Left ventricle myocardium superior (tissue), 1 donor: ENCODE data around the gene CYP17A1. TPM values are rescaled to one million over a fixed set of nuclear protein-coding genes. Genes with fewer than 3 reads are reported as not detected.
A peak's percentile ranks its signal among the peaks of the same experiment; 100 is the strongest.
"Not testable (repeated sequence)": the region's sequence is repeated elsewhere in the genome, so short reads cannot be mapped to it uniquely, and the experiment has no call there.

Source experiments
- ATAC-seq: fragments of 200-7000 bp; cut with Tn5 transposase; one replicate; pipeline ENCODE4 v1.9.1; 2020; ENCODE audit warnings: mild to moderate bottlenecking, moderate library complexity
- DNase-seq: peaks from one replicate; pipeline ENCODE4 v3.0.0-alpha.2; 2020
- intact Hi-C: fragments of 100-400 bp; cut with micrococcal nuclease; formaldehyde crosslinking; loops from one replicate; pipeline ENCODE4 v1.11.0; 2022
- total RNA-seq: library from RNA; stranded (reverse); fragmentation: NEBNext Ultra II Directional; extraction: Animal tissue kit (Norgen Biotek cat#: 25700); gene quantifications from one replicate; pipeline ENCODE4 v1.2.1, GENCODE V29; 2021
- donor health status: DM: no; HTN: yes; CAD: no; lungs with severe emphysema.

Gene CYP17A1
- total RNA-seq, 1 donor from 2014 or later = not detected

GRCh38 chr10:102841827-102842345 lies 4.7 kb upstream of the CYP17A1 start:
- ATAC-seq (no peak), DNase-seq (no peak)
- intact Hi-C loops = loop anchor here (5.0 kb wide), 1 partner anchor 60 kb away; no protein-coding TSS in a partner anchor

DNA sequence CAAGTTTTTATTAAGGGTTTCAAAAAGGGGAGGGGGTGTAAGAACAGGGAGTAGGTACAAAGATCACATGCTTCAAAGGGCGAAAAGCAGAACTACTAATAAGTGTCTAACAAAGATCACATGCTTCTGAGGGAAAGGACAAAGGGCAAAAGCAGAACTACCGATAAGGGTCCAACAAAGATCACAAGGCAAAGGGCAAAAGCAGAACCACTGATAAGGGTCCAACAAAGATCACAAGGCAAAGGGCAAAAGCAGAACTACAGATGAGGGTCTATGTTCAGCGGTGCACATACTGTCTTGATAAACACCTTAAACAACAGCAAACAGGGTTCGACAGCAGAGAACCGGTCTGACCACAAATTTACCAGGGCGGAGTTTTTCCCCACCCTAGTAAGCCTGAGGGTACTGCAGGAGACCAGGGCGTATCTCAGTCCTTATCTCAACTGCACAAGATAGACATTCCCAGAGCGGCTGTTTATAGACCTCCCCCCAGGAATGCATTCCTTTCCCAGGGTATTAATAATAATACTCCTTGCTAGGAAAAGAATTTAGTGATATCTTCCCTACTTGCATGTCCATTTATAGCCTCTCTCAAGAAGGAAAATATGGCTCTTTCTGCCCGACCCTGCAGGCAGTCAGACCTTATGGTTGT lies 1.2 kb upstream of the CYP17A1 start:
- intact Hi-C loops, ATAC-seq, DNase-seq: not testable (repeated sequence)

- ATAC-seq = peak; percentile 96
- intact Hi-C loops = no loop called here
- DNase-seq = peak; percentile 73
These were observed 2.2 kb downstream of the CYP17A1 start for GRCh38 chr10:102835007-102835482.

DNA sequence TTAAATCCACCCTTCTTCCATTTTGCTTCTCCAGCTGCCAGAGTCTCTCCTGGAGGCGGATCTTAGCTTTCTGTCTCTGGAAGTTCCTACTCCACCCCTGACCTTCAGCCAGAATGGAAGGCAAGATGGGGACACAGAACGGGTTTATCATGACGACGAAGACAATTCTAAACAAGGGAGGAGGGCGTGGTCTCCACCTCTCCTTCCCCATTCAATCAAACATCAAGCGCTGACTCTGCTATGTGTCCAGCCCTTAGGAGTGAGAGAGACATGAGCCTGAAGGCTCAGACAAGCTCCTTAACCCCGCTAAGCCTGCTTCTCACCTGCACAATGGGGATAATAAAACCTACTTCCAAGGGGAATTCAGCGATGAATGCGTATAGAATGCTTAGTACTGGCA lies 3.1 kb downstream of the CYP17A1 start:
- DNase-seq (no peak), ATAC-seq (peak; percentile 11)
- intact Hi-C loops = no loop called here

- ATAC-seq = no peak
- no peak for DNase-seq
- intact Hi-C loops = no loop called here
These were observed 4.2 kb downstream of the CYP17A1 start for GRCh38 chr10:102832987-102833386.

- DNase-seq (no peak), ATAC-seq (no peak)
- intact Hi-C loops = no loop called here
These were observed 5.0 kb downstream of the CYP17A1 start for GRCh38 chr10:102832248-102832647.

GRCh38 chr10:102831322-102832071 lies 5.7 kb downstream of the CYP17A1 start:
- ATAC-seq = no peak
- DNase-seq = no peak
- intact Hi-C loops = no loop called here

DNA sequence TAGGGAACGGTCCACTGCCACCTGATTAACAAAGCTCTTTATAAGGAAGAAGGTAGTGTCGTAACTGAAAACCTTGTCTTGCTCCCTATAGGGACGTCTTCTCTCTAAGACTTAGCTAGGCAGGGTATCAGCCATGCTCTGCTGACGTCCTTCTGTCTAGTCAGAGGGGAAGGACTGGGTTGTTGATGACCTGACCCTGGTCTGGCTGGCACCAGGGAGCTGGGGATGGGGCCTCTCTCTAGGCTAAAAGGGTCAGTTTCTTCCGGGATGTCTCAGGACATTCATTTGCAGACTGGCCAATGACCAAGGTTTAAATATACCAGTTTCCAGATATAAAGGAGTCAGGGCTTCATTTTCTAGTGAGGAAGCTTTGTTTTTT lies 9.6 kb downstream of the CYP17A1 start:
- ATAC-seq (no peak), DNase-seq (no peak)
- intact Hi-C loops = no loop called here

DNA sequence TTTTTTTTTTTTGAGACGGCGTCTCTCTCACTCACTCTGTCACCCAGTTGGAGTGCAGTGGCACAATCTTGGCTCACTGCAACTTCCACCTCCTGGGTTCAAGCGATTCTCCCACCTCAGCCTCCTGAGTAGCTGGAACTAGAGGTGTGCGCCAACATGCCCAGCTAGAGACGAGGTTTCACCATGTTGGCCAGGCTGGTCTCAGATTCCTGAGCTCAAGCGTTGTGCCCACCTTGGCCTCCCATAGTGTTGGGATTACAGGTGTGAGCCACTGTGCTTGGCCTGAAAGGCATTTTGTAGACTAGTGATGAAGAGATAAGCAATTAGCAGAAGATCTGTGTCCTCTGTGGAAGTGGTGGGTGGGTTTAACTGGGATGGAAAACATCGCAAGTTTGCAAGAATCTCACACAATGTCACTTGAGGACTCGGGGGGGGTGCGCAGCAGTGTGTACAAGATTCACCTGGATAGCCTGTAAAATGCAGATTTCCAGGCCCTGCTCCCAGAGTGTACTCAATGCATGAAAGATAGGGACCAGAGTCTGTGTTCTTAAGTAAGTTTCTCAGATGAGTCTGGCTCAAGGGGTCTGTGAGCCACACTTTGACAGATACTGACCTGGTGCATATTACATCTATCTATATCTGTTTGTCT lies 10.9 kb downstream of the CYP17A1 start:
- ATAC-seq (no peak), DNase-seq (no peak)
- intact Hi-C loops = no loop called here

DNA sequence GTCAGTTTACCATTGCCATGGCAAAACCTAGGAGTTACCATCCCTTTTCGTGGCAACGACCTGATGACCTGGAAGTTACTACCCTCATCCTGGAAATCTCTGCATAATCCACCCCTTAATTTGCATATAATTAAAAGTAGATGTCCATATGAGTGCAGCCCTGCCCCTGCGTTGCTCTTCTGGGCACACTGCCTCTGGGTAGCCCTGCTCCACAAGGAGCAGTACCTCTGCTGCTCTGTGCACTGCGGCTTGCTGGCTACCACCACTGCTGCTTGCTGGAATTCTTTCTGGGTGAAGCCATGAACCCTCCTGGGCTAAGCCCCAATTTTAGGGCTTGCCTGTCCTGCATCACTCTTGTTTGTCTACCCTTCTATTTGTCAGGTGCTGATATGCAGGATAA lies 12.5 kb downstream of the CYP17A1 start:
- intact Hi-C loops = no loop called here
- ATAC-seq (no peak), DNase-seq (no peak)

- no peak for DNase-seq
These were observed 15.0 kb downstream of the CYP17A1 start for GRCh38 chr10:102822222-102822621.

DNA sequence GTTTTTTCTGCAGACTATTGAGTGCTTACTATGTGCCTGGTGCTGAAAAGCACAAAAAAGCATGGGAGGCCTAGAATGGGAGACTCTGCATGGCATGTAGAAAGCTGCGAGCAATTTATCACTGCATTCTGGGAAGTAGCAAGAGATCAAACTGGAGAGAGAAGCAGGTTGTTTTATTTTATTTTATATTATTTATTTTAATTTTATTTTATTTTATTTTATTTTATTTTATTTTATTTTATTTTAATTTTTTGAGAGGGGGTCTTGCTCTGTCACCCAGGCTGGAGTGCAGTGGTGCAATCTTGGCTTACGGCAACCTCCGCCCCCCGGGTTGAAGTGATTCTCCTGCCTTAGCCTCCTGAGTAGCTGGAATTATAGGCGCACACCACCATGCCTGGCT lies 17.2 kb downstream of the CYP17A1 start:
- DNase-seq, ATAC-seq, intact Hi-C loops: not testable (repeated sequence)

More at GRCh38 chr10:102822222-102822621, 15.0 kb downstream of the CYP17A1 start:
- no peak for ATAC-seq
- intact Hi-C loops = no loop called here

DNA sequence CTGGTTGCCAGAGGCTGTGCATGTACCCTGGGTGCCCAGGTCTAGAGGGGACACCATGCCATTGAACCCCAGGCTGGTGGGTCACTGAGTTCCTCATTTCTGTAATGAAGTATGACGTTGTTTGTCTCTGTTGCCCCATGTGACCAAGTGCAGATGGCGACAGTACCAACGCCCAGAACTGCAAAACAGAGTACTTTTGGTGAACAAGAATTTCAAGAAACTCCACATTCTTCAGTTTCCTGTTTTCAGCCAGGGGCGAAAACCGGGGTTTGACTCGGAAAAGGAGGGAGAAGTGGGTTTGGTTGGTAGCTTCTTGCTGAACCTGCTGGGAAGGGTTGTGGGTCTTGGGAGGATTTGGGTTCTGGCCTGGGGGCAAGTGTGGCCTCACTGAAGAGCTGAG lies 18.2 kb downstream of the CYP17A1 start:
- DNase-seq (no peak), ATAC-seq (no peak)
- intact Hi-C loops = no loop called here

GRCh38 chr10:102817175-102817574 lies 20.0 kb downstream of the CYP17A1 start:
- DNase-seq (no peak), ATAC-seq (no peak)
- intact Hi-C loops = no loop called here

DNA sequence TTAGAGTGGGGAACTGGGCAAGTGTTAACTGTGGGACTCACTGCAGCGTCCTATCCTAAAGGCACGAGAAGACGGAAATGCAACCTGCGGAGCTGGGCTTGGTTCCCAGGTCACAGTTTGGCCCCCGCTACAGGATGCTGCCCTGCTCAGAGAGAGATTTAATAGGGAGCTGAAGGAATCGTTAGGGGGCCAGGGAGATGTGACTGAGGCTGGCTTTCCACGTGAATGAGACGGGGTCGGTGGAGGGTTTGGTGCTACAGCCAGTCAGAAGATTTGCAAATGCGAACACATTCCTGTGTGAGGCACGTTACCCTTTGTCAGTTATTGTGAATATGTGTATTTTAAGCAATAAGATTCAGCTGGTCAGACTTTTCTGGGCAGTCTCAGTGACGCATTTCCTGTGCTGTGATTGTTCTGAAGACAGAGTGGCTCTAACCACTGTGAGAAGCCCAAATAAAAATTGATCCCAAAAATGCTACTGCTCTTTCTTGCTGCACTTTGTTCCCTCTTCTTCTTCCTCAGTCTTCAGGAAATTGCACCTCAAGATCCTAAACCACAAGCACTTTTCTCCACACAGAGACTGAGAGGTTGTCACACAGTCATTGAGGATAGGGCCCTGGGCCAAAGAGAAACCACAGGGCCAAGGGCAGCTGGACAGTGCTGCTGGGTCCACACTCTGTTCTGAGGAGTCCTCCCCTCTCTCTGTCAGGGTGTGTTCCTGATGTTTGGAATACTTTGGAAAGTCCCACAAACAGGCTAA lies 21.2 kb downstream of the CYP17A1 start:
- intact Hi-C loops = no loop called here
- DNase-seq = peak; percentile 48
- ATAC-seq = peak; percentile 69

DNA sequence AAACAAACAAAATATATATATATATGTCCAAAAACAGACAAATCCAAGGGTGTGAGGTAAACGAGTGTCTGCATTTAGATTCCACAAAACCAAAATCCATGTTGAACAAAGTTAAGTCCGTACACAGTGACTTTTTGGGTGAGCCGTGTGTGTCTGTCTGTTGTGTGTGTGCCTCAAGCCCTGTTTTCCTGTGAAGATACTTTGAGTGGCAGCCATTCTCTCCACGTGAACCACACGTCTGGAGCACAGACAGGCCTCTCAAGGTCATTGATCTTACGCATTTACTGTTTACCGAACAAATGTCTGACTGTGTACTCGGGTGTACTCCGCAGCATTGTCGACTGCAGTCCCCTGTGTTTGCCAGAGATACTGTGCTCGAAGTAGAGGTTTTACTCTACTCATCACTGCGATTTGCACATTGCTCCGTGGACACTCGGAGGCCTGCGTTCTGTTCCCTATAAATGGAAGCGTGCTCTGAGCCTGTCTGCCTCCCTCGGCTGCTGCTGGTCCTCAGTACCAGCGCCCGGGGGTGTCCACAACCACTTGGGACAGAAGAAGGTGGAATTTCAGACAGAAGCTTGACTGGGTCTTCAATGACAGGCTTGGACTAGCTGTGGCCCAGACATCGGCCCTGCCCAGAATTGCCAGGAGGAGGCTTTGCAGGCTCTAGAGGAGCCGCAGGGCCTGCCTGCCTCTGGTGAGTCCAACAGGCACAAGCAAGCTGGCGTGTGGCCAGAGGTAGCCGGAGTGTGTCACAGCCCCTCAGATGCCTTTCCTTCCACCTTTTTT lies 22.1 kb downstream of the CYP17A1 start:
- intact Hi-C loops = no loop called here
- peak; percentile 57 for ATAC-seq
- peak; percentile 90 for DNase-seq

DNA sequence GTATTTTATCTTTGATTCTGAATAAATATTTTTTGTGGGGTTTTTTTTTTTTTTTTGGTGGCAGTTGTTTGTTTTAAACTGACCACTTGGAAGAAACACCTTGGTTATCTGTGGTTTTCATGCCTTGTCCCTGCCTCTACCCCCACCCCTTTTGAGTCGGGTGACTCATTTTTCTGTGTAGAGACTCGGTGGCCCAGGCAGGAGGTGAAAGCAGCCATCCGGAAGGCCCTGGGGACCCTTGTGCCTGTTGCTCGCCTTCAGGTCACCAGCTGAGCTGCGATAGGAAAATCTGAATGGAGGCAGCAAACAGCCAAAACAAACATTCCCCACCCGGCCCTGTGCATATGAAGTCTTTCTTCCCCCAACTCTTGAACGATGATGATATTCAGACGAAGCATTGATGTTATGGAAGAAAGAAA lies 22.8 kb downstream of the CYP17A1 start:
- intact Hi-C loops = no loop called here
- ATAC-seq = peak; percentile 56

GRCh38 chr10:102813734-102814452 lies 23.3 kb downstream of the CYP17A1 start:
- ATAC-seq = peak; percentile 6
- peak; percentile 46 for DNase-seq
- intact Hi-C loops = no loop called here

More for the DNA sequence above, 22.8 kb downstream of the CYP17A1 start:
- peak; percentile 76 for DNase-seq
